GM10266 (cell line): Measurements from ENCODE around the gene MAGI2.

Experiments
- DNase-seq: peaks from one replicate; pipeline ENCODE4 v3.0.0; 2012; ENCODE audit errors: extremely low spot score
- CTCF ChIP-seq: IDR thresholded peaks from 2 replicates; pipeline ENCODE4 v1.5.1; 2012; ENCODE audit warnings: mild to moderate bottlenecking, low read depth; ENCODE audit not compliant: control insufficient read depth, insufficient read depth; ENCODE audit errors: missing control alignments

Gene MAGI2

GRCh38 chr7:79459381-79459780 is 5.9 kb upstream of the MAGI2 start:
- TF ChIP-seq CTCF, result no peak
- DNase-seq, result no peak

- TF ChIP-seq CTCF, result no peak
- no peak for DNase-seq
Observed at GRCh38 chr7:79458796-79459195, 5.3 kb upstream of the MAGI2 start.

GRCh38 chr7:79455173-79455790 is 1.8 kb upstream of the MAGI2 start:
- DNase-seq, result no peak
- no peak for TF ChIP-seq CTCF

- TF ChIP-seq CTCF, result no peak
- no peak for DNase-seq
Observed at GRCh38 chr7:79454361-79454960, 994 bp upstream of the MAGI2 start.

GRCh38 chr7:79453266-79453557 is 255 bp downstream of the MAGI2 start:
- no peak for TF ChIP-seq CTCF
- DNase-seq, result no peak

- TF ChIP-seq CTCF, result no peak
- no peak for DNase-seq
Observed at GRCh38 chr7:79452495-79453265, 787 bp downstream of the MAGI2 start.

- TF ChIP-seq CTCF, result no peak
- no peak for DNase-seq
Observed at GRCh38 chr7:79452032-79452494, 1.4 kb downstream of the MAGI2 start.
